A673 (cell line): ENCODE results near the gene KNDC1. TPM values are rescaled to one million over a fixed set of nuclear protein-coding genes. Genes with fewer than 3 reads are reported as not detected.

ENCODE experiments used
- BruUV-seq: library from RNA; stranded (reverse); fragments of 400-500 nt; replicated peaks from 2 replicates; lab custom pipeline; 2021; lab: Mats Ljungman, UMichigan
- CTCF ChIA-PET: fragments of 300-600 bp; sonication (Branson Sonifier 250); formaldehyde crosslinking; loops from one replicate; lab custom pipeline; 2022; ENCODE audit warnings: antibody characterized with exemption; lab: Charles Lee
- POLR2A ChIA-PET: fragments of 300-600 bp; sonication (Branson Sonifier 250); formaldehyde crosslinking; loops from one replicate; lab custom pipeline; 2022; ENCODE audit warnings: antibody characterized with exemption; ENCODE audit not compliant: low non-redundant PET; lab: Charles Lee
- DNase-seq: peaks from one replicate; pipeline ENCODE4 v3.0.0-alpha.2; 2015; ENCODE audit warnings: low spot score
- H3K27ac ChIP-seq: fragments of 200-600 bp; sonication (generic); 2 replicates; pipeline ENCODE4 v1.5.1; 2016; ENCODE audit warnings: mixed run types, low read depth, mild to moderate bottlenecking, mixed read lengths, antibody characterized with exemption, low read length; ENCODE audit not compliant: poor library complexity, severe bottlenecking
- H3K27me3 ChIP-seq: fragments of 200-600 bp; sonication (generic); replicated peaks from 2 replicates; pipeline ENCODE4 v1.6.1; 2017; ENCODE audit warnings: mixed run types, low read depth, mild to moderate bottlenecking, mixed read lengths, antibody characterized with exemption, low read length; ENCODE audit not compliant: insufficient read depth, poor library complexity
- H3K36me3 ChIP-seq: fragments of 200-600 bp; sonication (generic); 2 replicates; pipeline ENCODE4 v1.6.1; 2016; ENCODE audit warnings: mixed run types, mild to moderate bottlenecking, mixed read lengths, antibody characterized with exemption, low read length; ENCODE audit not compliant: insufficient read depth, poor library complexity, severe bottlenecking
- H3K4me1 ChIP-seq: fragments of 200-600 bp; sonication (generic); 2 replicates; pipeline ENCODE4 v1.6.1; 2017; ENCODE audit warnings: mixed run types, mild to moderate bottlenecking, mixed read lengths, antibody characterized with exemption, low read length; ENCODE audit not compliant: insufficient read depth, poor library complexity, severe bottlenecking
- H3K4me3 ChIP-seq: fragments of 200-600 bp; sonication (generic); 2 replicates; pipeline ENCODE4 v1.5.1; 2016; ENCODE audit warnings: low read depth, mixed run types, mild to moderate bottlenecking, mixed read lengths, low read length; ENCODE audit not compliant: poor library complexity, severe bottlenecking
- H3K9me3 ChIP-seq: fragments of 200-600 bp; sonication (generic); 2 replicates; pipeline ENCODE4 v1.6.1; 2016; ENCODE audit warnings: mixed run types, low read depth, mild to moderate bottlenecking, mixed read lengths, antibody characterized with exemption, low read length; ENCODE audit not compliant: poor library complexity, severe bottlenecking
- CTCF ChIP-seq: fragments of 300-800, 200-600 bp; sonication (generic); conservative IDR thresholded peaks from 2 replicates; pipeline ENCODE4 v1.5.1; 2017; ENCODE audit warnings: low read depth, mild to moderate bottlenecking, antibody characterized with exemption, low read length, moderate library complexity, mixed read lengths
- EZH2 ChIP-seq: fragments of 200-600 bp; sonication (generic); IDR thresholded peaks from 2 replicates; pipeline ENCODE4 v1.6.1; 2017; ENCODE audit warnings: borderline replicate concordance, low read depth, mild to moderate bottlenecking, mixed read lengths, antibody characterized with exemption, low read length; ENCODE audit not compliant: poor library complexity, severe bottlenecking
- intact Hi-C: fragments of 100-400 bp; cut with micrococcal nuclease; formaldehyde crosslinking; loops from one replicate; pipeline ENCODE4 v1.10.0; 2022; ENCODE audit not compliant: unreplicated experiment
- total RNA-seq: library from RNA; stranded (reverse); gene quantifications from 2 replicates; pipeline ENCODE4 v1.2.3, GENCODE V29; 2021

The KNDC1 gene
- total RNA-seq, 1 experiment from 2014 or later = not detected

DNA sequence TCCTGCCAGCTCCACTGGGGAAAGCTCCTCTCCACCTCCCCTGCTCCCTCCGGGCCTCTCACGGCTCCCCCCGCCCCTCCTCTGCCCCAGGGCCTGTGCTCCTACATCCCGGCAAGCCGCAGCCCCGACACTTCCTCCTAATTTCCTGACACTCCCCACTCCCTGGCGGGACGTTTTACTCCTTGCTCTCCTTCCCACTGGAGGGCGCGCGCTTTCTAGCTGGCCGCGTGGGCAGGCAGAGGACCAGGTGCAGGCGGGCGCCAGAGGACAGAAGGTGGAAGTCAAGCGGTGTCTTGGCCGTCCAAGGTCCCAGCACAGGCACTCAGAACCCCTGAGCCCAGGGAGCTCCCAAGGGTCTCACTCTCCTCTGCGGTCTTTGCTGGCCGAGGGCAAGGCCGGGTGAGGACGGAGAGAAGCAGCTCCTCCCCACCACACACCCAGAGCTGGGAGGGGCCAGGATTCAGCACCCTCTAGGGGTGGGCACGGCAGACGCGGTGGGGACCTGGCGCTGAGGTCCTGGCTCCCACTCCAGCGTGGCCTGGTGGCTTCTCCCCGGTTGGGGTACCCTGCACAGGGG lies 97.6 kb downstream of the KNDC1 start:
- Histone ChIP-seq H3K36me3 (no peaks in the 10 kb centered on the region), H3K4me1 (peaks cover 19% of the 10 kb centered on the region), H3K9me3 (no peaks in the 10 kb centered on the region), H3K27ac (no peak overlapping the region), H3K27me3 (no peaks in the 10 kb centered on the region), H3K4me3 (no peak overlapping the region)
- no TSS peak for BruUV-seq
- POLR2A ChIA-PET = no interaction called here
- peak; percentile 40 for DNase-seq
- intact Hi-C loops = no loop called here
- TF ChIP-seq EZH2 (no peak), CTCF (peak; percentile 50)
- CTCF ChIA-PET = interaction anchor here (0.6 kb wide), 1 partner anchor 45 kb away, joined by 3 read pairs; no protein-coding TSS in a partner anchor

- H3K4me3 ChIP-seq = no peak overlapping the region
- peaks cover 19% of the 10 kb centered on the region for H3K4me1 ChIP-seq
- TF ChIP-seq EZH2 (no peak), CTCF (no peak)
- no peak for DNase-seq
- intact Hi-C loops = no loop called here
- POLR2A ChIA-PET = no interaction called here
- no peaks in the 10 kb centered on the region for H3K9me3 ChIP-seq
- no TSS peak for BruUV-seq
- no peak overlapping the region for H3K27ac ChIP-seq
- H3K36me3 ChIP-seq = no peaks in the 10 kb centered on the region
- H3K27me3 ChIP-seq = no peaks in the 10 kb centered on the region
- CTCF ChIA-PET = no interaction called here
Observed at GRCh38 chr10:133258066-133258817, 98.2 kb downstream of the KNDC1 start.

GRCh38 chr10:133258818-133259601 lies 99.0 kb downstream of the KNDC1 start:
- H3K4me1 ChIP-seq = peaks cover 19% of the 10 kb centered on the region
- no peak overlapping the region for H3K27ac ChIP-seq
- H3K36me3 ChIP-seq = no peaks in the 10 kb centered on the region
- POLR2A ChIA-PET = no interaction called here
- H3K27me3 ChIP-seq = no peaks in the 10 kb centered on the region
- no peaks in the 10 kb centered on the region for H3K9me3 ChIP-seq
- CTCF ChIA-PET = no interaction called here
- DNase-seq = peak; percentile 84
- TF ChIP-seq CTCF (no peak), EZH2 (no peak)
- BruUV-seq = no TSS peak
- intact Hi-C loops = no loop called here
- H3K4me3 ChIP-seq = no peak overlapping the region
